HEK293 (cell line): Measurements from ENCODE around the gene EPM2A.

ENCODE experiments used
- BCL6B ChIP-seq: fragments of 450-650 bp; formaldehyde crosslinking; IDR thresholded peaks from 2 replicates; pipeline ENCODE4 v1.5.1; 2017; ENCODE audit warnings: missing biosample characterization, missing genetic modification characterization
- GLIS1 ChIP-seq: fragments of 450-650 bp; formaldehyde crosslinking; IDR thresholded peaks from 2 replicates; pipeline ENCODE4 v1.5.1; 2016; ENCODE audit warnings: missing biosample characterization, missing genetic modification characterization
- KLF8 ChIP-seq: fragments of 450-650 bp; formaldehyde crosslinking; IDR thresholded peaks from 2 replicates; pipeline ENCODE4 v1.5.1; 2016; ENCODE audit warnings: missing biosample characterization, missing genetic modification characterization
- PATZ1 ChIP-seq: fragments of 450-650 bp; formaldehyde crosslinking; IDR thresholded peaks from 2 replicates; pipeline ENCODE4 v1.5.1; 2016; ENCODE audit warnings: missing biosample characterization, missing genetic modification characterization
- PRDM1 ChIP-seq: fragments of 450-650 bp; formaldehyde crosslinking; IDR thresholded peaks from 2 replicates; pipeline ENCODE4; 2016; ENCODE audit warnings: missing biosample characterization, missing genetic modification characterization
- SCRT1 ChIP-seq: fragments of 450-650 bp; formaldehyde crosslinking; IDR thresholded peaks from 2 replicates; pipeline ENCODE4 v1.5.1; 2016; ENCODE audit warnings: missing biosample characterization, missing genetic modification characterization, borderline replicate concordance
- SCRT2 ChIP-seq: fragments of 450-650 bp; formaldehyde crosslinking; IDR thresholded peaks from 2 replicates; pipeline ENCODE4 v1.5.1; 2016; ENCODE audit warnings: missing biosample characterization, missing genetic modification characterization
- SP2 ChIP-seq: fragments of 450-650 bp; formaldehyde crosslinking; IDR thresholded peaks from 2 replicates; pipeline ENCODE4 v1.5.1; 2016; ENCODE audit warnings: missing biosample characterization, missing genetic modification characterization
- TRIM28 ChIP-seq: IDR thresholded peaks from 2 replicates; pipeline ENCODE4 v1.6.1; 2011; ENCODE audit warnings: low read length, control low read depth, borderline replicate concordance
- YY2 ChIP-seq: fragments of 450-650 bp; formaldehyde crosslinking; IDR thresholded peaks from 2 replicates; pipeline ENCODE4 v1.5.1; 2016; ENCODE audit warnings: missing biosample characterization, missing genetic modification characterization
- ZBTB10 ChIP-seq: fragments of 450-650 bp; formaldehyde crosslinking; IDR thresholded peaks from 2 replicates; pipeline ENCODE4 v1.5.1; 2016; ENCODE audit warnings: missing biosample characterization, missing genetic modification characterization
- ZBTB11 ChIP-seq: fragments of 450-650 bp; formaldehyde crosslinking; conservative IDR thresholded peaks from 2 replicates; pipeline ENCODE4 v1.5.1; 2016; ENCODE audit warnings: low read depth, missing biosample characterization, missing genetic modification characterization
- ZFHX2 ChIP-seq: fragments of 450-650 bp; formaldehyde crosslinking; conservative IDR thresholded peaks from 2 replicates; pipeline ENCODE4 v1.5.1; 2016; ENCODE audit warnings: missing biosample characterization, missing genetic modification characterization
- ZFP3 ChIP-seq: fragments of 450-650 bp; formaldehyde crosslinking; IDR thresholded peaks from 2 replicates; pipeline ENCODE4 v1.5.1; 2016; ENCODE audit warnings: low read depth, missing biosample characterization, missing genetic modification characterization
- ZFP69B ChIP-seq: fragments of 450-650 bp; formaldehyde crosslinking; IDR thresholded peaks from 2 replicates; pipeline ENCODE4 v1.5.1; 2016; ENCODE audit warnings: missing biosample characterization, missing genetic modification characterization
- ZNF121 ChIP-seq: fragments of 450-650 bp; formaldehyde crosslinking; IDR thresholded peaks from 2 replicates; pipeline ENCODE4 v1.5.1; 2016; ENCODE audit warnings: missing biosample characterization, missing genetic modification characterization
- ZNF146 ChIP-seq: fragments of 450-650 bp; formaldehyde crosslinking; IDR thresholded peaks from 2 replicates; pipeline ENCODE4 v1.5.1; 2016; ENCODE audit warnings: missing biosample characterization, missing genetic modification characterization
- ZNF157 ChIP-seq: fragments of 450-650 bp; formaldehyde crosslinking; IDR thresholded peaks from 2 replicates; pipeline ENCODE4 v1.5.1; 2016; ENCODE audit warnings: missing biosample characterization, missing genetic modification characterization
- ZNF175 ChIP-seq: fragments of 450-650 bp; formaldehyde crosslinking; IDR thresholded peaks from 2 replicates; pipeline ENCODE4 v1.5.1; 2016; ENCODE audit warnings: missing biosample characterization, missing genetic modification characterization
- ZNF223 ChIP-seq: fragments of 450-650 bp; formaldehyde crosslinking; IDR thresholded peaks from 2 replicates; pipeline ENCODE4 v1.5.1; 2016; ENCODE audit warnings: missing biosample characterization, missing genetic modification characterization
- ZNF341 ChIP-seq: fragments of 450-650 bp; formaldehyde crosslinking; IDR thresholded peaks from 2 replicates; pipeline ENCODE4; 2016; ENCODE audit warnings: low read depth, missing biosample characterization, missing genetic modification characterization
- ZNF423 ChIP-seq: fragments of 450-650 bp; formaldehyde crosslinking; IDR thresholded peaks from 2 replicates; pipeline ENCODE4 v1.5.1; 2016; ENCODE audit warnings: missing biosample characterization, missing genetic modification characterization
- ZNF529 ChIP-seq: fragments of 450-650 bp; formaldehyde crosslinking; IDR thresholded peaks from 2 replicates; pipeline ENCODE4 v1.5.1; 2017; ENCODE audit warnings: missing genetic modification characterization, missing biosample characterization; ENCODE audit not compliant: insufficient replicate concordance
- ZNF571 ChIP-seq: fragments of 450-650 bp; formaldehyde crosslinking; IDR thresholded peaks from 2 replicates; pipeline ENCODE4 v1.5.0; 2017; ENCODE audit warnings: missing biosample characterization, missing genetic modification characterization
- ZNF621 ChIP-seq: fragments of 450-650 bp; formaldehyde crosslinking; IDR thresholded peaks from 2 replicates; pipeline ENCODE4 v1.5.1; 2017; ENCODE audit warnings: missing biosample characterization, missing genetic modification characterization
- ZNF623 ChIP-seq: fragments of 450-650 bp; formaldehyde crosslinking; IDR thresholded peaks from 2 replicates; pipeline ENCODE4 v1.5.1; 2016; ENCODE audit warnings: missing biosample characterization, missing genetic modification characterization
- ZNF660 ChIP-seq: fragments of 450-650 bp; IDR thresholded peaks from 2 replicates; pipeline ENCODE4 v1.5.1; 2018; ENCODE audit warnings: missing biosample characterization, mild to moderate bottlenecking, missing genetic modification characterization
- TF ChIP-seq, protein P1 (sequence below): fragments of 450-650 bp; formaldehyde crosslinking; IDR thresholded peaks from 2 replicates; pipeline ENCODE4 v1.5.0; 2017; ENCODE audit warnings: missing biosample characterization, missing genetic modification characterization, borderline replicate concordance

Gene EPM2A

GRCh38 chr6:145735356-145736165 is at the start of gene EPM2A (continued):
- no peak for TF ChIP-seq ZNF157 (tag by site-specific recombination)
- no peak for TF ChIP-seq YY2 (tag by site-specific recombination)
- peak; percentile 48 for TF ChIP-seq SP2 (tag by site-specific recombination)
- no peak for TF ChIP-seq ZNF423 (tag by site-specific recombination)
- peak; percentile 56; the same call in 1 of the 2 replicates for TF ChIP-seq ZFP69B (tag by site-specific recombination)
- TF ChIP-seq TRIM28: no peak
- TF ChIP-seq ZNF621 (tag by site-specific recombination): no peak
- TF ChIP-seq ZNF660 (tag by site-specific recombination): peak; percentile 54; the same call in 1 of the 2 replicates
- TF ChIP-seq, protein P1, sequence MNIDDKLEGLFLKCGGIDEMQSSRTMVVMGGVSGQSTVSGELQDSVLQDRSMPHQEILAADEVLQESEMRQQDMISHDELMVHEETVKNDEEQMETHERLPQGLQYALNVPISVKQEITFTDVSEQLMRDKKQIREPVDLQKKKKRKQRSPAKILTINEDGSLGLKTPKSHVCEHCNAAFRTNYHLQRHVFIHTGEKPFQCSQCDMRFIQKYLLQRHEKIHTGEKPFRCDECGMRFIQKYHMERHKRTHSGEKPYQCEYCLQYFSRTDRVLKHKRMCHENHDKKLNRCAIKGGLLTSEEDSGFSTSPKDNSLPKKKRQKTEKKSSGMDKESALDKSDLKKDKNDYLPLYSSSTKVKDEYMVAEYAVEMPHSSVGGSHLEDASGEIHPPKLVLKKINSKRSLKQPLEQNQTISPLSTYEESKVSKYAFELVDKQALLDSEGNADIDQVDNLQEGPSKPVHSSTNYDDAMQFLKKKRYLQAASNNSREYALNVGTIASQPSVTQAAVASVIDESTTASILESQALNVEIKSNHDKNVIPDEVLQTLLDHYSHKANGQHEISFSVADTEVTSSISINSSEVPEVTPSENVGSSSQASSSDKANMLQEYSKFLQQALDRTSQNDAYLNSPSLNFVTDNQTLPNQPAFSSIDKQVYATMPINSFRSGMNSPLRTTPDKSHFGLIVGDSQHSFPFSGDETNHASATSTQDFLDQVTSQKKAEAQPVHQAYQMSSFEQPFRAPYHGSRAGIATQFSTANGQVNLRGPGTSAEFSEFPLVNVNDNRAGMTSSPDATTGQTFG (tag by site-specific recombination): no peak
- TF ChIP-seq ZBTB10 (tag by site-specific recombination): peak; percentile 83
- peak; percentile 90 for TF ChIP-seq SCRT2 (tag by site-specific recombination)
- TF ChIP-seq ZBTB11: peak; percentile 28; the same call in 1 of the 2 replicates
- TF ChIP-seq PATZ1 (tag by site-specific recombination): no peak
- TF ChIP-seq BCL6B (tag by site-specific recombination): no peak
- TF ChIP-seq PRDM1: no peak
- TF ChIP-seq ZFP3 (tag by site-specific recombination): no peak
- no peak for TF ChIP-seq ZNF571 (tag by site-specific recombination)
- TF ChIP-seq KLF8 (tag by site-specific recombination): peak; percentile 38; the same call in 1 of the 2 replicates
- TF ChIP-seq SCRT1 (tag by site-specific recombination): no peak
- TF ChIP-seq ZNF121 (tag by site-specific recombination): no peak
- no peak for TF ChIP-seq ZNF529 (tag by site-specific recombination)
- peak; percentile 56; the same call in 1 of the 2 replicates for TF ChIP-seq ZNF341 (tag by site-specific recombination)
- no peak for TF ChIP-seq GLIS1 (tag by site-specific recombination)
- TF ChIP-seq ZFHX2 (tag by site-specific recombination): peak; percentile 45; the same call in 1 of the 2 replicates
- TF ChIP-seq ZNF223 (tag by site-specific recombination): no peak
- TF ChIP-seq ZNF146 (tag by site-specific recombination): no peak
- TF ChIP-seq ZNF175 (tag by site-specific recombination): no peak
- TF ChIP-seq ZNF623: no peak
